H1 (cell line): ENCODE data around the gene ZNF408. TPM values are rescaled to one million over a fixed set of nuclear protein-coding genes. Genes with fewer than 3 reads are reported as not detected.

Experiments used
- CTCF ChIA-PET: fragments of 300-600 bp; sonication (Branson Sonifier 250); formaldehyde crosslinking; loops from one replicate; lab custom pipeline; 2021; ENCODE audit not compliant: partially characterized antibody; lab: Charles Lee
- POLR2A ChIA-PET: fragments of 300-600 bp; sonication (Branson Sonifier 250); formaldehyde crosslinking; loops from one replicate; lab custom pipeline; 2021; ENCODE audit warnings: inconsistent platforms; ENCODE audit not compliant: partially characterized antibody; lab: Charles Lee
- DNase-seq, 2 experiments: peaks; one replicate each; pipeline versions ENCODE4 v3.0.0 to v3.0.0-alpha.2; 2010 to 2022; ENCODE audit warnings: low spot score in 2 of 2, low read depth in 1 of 2, mixed read lengths in 1 of 2
- FAIRE-seq: peaks from 2 replicates; lab custom pipeline; 2011; peaks lifted over from hg19 to GRCh38; lab: Jason Lieb, UNC
- H2AFZ ChIP-seq: 2 replicates; pipeline ENCODE4 v1.8.1; 2012; ENCODE audit warnings: low read length, inconsistent platforms
- H2AK5ac ChIP-seq: 2 replicates; pipeline ENCODE4 v1.6.1; 2013; ENCODE audit warnings: low read depth, low read length
- H2BK120ac ChIP-seq: replicated peaks from 2 replicates; pipeline ENCODE3; 2013; ENCODE audit warnings: low read depth, low read length, inconsistent platforms
- H2BK12ac ChIP-seq: 2 replicates; pipeline ENCODE4 v1.6.1; 2013; ENCODE audit warnings: low read depth, low read length
- H2BK15ac ChIP-seq: 2 replicates; pipeline ENCODE4 v1.6.1; 2013; ENCODE audit warnings: low read length
- H2BK20ac ChIP-seq: 2 replicates; pipeline ENCODE4 v1.6.1; 2013; ENCODE audit warnings: low read length
- H2BK5ac ChIP-seq: 2 replicates; pipeline ENCODE4 v1.6.1; 2013; ENCODE audit warnings: low read depth, low read length
- H3K14ac ChIP-seq: 2 replicates; pipeline ENCODE4 v1.6.1; 2013; ENCODE audit warnings: inconsistent platforms; ENCODE audit not compliant: insufficient read length
- H3K18ac ChIP-seq: 2 replicates; pipeline ENCODE4 v1.6.1; 2013; ENCODE audit warnings: low read length; ENCODE audit errors: extremely low read depth
- H3K23ac ChIP-seq: 2 replicates; pipeline ENCODE4 v1.6.1; 2013; ENCODE audit warnings: inconsistent platforms; ENCODE audit not compliant: insufficient read length
- H3K23me2 ChIP-seq: 2 replicates; pipeline ENCODE4 v1.6.1; 2013; ENCODE audit warnings: low read depth, low read length
- H3K27ac ChIP-seq: 2 replicates; pipeline ENCODE4 v1.6.1; 2011; ENCODE audit warnings: low read depth, low read length, inconsistent platforms
- H3K27me3 ChIP-seq, 4 experiments: replicated peaks in 1 of 4; 1 replicate in 1 of 4; 2 replicates in 3 of 4; pipeline versions ENCODE4 v1.6.1 to v1.8.1; 2011 to 2013; ENCODE audit warnings: low read length in 3 of 4, mild to moderate bottlenecking in 3 of 4, inconsistent platforms in 2 of 4, mixed read lengths in 2 of 4, moderate library complexity in 1 of 4; ENCODE audit not compliant: control insufficient read depth in 3 of 4, insufficient read depth in 3 of 4; ENCODE audit errors: extremely low read depth in 1 of 4
- H3K36me3 ChIP-seq, 4 experiments: 2 replicates each; pipeline versions ENCODE4 v1.6.1 to v1.8.1; 2011 to 2013; ENCODE audit warnings: mild to moderate bottlenecking in 4 of 4, low read length in 3 of 4, moderate library complexity in 2 of 4, control low read depth in 1 of 4, inconsistent platforms in 1 of 4; ENCODE audit not compliant: insufficient read depth in 4 of 4, control insufficient read depth in 2 of 4
- H3K4ac ChIP-seq: replicated peaks from 2 replicates; pipeline ENCODE3; 2013; ENCODE audit warnings: low read length, low read depth, mixed read lengths, inconsistent platforms; ENCODE audit not compliant: insufficient read length
- H3K4me1 ChIP-seq, 4 experiments: replicated peaks in 1 of 4; 1 replicate in 1 of 4; 2 replicates in 3 of 4; pipeline versions ENCODE4 v1.6.1 to v1.8.1; 2011 to 2013; ENCODE audit warnings: low read length in 3 of 4, inconsistent platforms in 2 of 4, mixed read lengths in 1 of 4; ENCODE audit not compliant: insufficient read depth in 4 of 4, control insufficient read depth in 3 of 4
- H3K4me2 ChIP-seq, 2 experiments: 2 replicates each; pipeline versions ENCODE4 v1.6.1 to v1.8.1; 2011 to 2013; ENCODE audit warnings: low read depth in 2 of 2, low read length in 2 of 2, control low read depth in 1 of 2, inconsistent platforms in 1 of 2, mild to moderate bottlenecking in 1 of 2; ENCODE audit not compliant: insufficient read depth in 1 of 2
- H3K4me3 ChIP-seq, 4 experiments: fragments of 200-600, 300-600 bp in 1 of 4; sonication (generic), shearing (Covaris generic), sonication (Bioruptor Twin) in 1 of 4; 2 replicates each; pipeline versions ENCODE4 v1.5.1 to v1.8.1; 2011 to 2016; ENCODE audit warnings: low read length in 4 of 4, low read depth in 3 of 4, control low read depth in 2 of 4, inconsistent platforms in 2 of 4, mild to moderate bottlenecking in 2 of 4, mixed read lengths in 1 of 4, moderate library complexity in 1 of 4; ENCODE audit not compliant: insufficient read depth in 2 of 4; ENCODE audit errors: extremely low read depth in 1 of 4
- H3K56ac ChIP-seq: replicated peaks from 2 replicates; pipeline ENCODE3; 2013; ENCODE audit warnings: low read depth, mild to moderate bottlenecking, mixed read lengths, low read length, inconsistent platforms; ENCODE audit not compliant: insufficient read length
- H3K79me1 ChIP-seq: 2 replicates; pipeline ENCODE4 v1.6.1; 2013; ENCODE audit warnings: low read depth, low read length, control low read depth
- H3K79me2 ChIP-seq, 2 experiments: 2 replicates each; pipeline versions ENCODE4 v1.6.1 to v1.8.1; 2012 to 2013; ENCODE audit warnings: low read length in 2 of 2, mild to moderate bottlenecking in 2 of 2, inconsistent platforms in 1 of 2; ENCODE audit not compliant: insufficient read depth in 2 of 2, control insufficient read depth in 1 of 2
- H3K9ac ChIP-seq, 4 experiments: replicated peaks in 1 of 4; 1 replicate in 1 of 4; 2 replicates in 3 of 4; pipeline versions ENCODE4 v1.6.1 to v1.8.1; 2011 to 2013; ENCODE audit warnings: low read depth in 3 of 4, low read length in 3 of 4, control low read depth in 2 of 4, mild to moderate bottlenecking in 2 of 4, moderate library complexity in 2 of 4, inconsistent platforms in 1 of 4; ENCODE audit errors: extremely low read depth in 1 of 4
- H3K9me3 ChIP-seq, 2 experiments: 2 replicates each; pipeline versions ENCODE4 v1.6.1 to v1.8.1; 2012 to 2013; ENCODE audit warnings: mild to moderate bottlenecking in 2 of 2, moderate library complexity in 2 of 2, control low read depth in 1 of 2, inconsistent platforms in 1 of 2, low read depth in 1 of 2, low read length in 1 of 2, mixed read lengths in 1 of 2; ENCODE audit not compliant: insufficient read depth in 2 of 2
- H4K20me1 ChIP-seq, 2 experiments: replicated peaks in 1 of 2; 2 replicates each; pipeline versions ENCODE3 to v1.8.1; 2011 to 2013; ENCODE audit warnings: inconsistent platforms in 2 of 2, low read length in 2 of 2, mild to moderate bottlenecking in 1 of 2; ENCODE audit not compliant: insufficient read depth in 2 of 2, control insufficient read depth in 1 of 2
- H4K5ac ChIP-seq: 2 replicates; pipeline ENCODE4 v1.6.1; 2013; ENCODE audit warnings: low read length, low read depth, mixed read lengths, inconsistent platforms; ENCODE audit not compliant: insufficient read length
- H4K8ac ChIP-seq: 2 replicates; pipeline ENCODE4 v1.8.0; 2013; ENCODE audit warnings: mild to moderate bottlenecking, moderate library complexity, low read length, inconsistent platforms; ENCODE audit not compliant: insufficient read depth; ENCODE audit errors: extremely low read depth
- H4K91ac ChIP-seq: replicated peaks from 2 replicates; pipeline ENCODE3; 2013; ENCODE audit warnings: low read length, mixed read lengths, inconsistent platforms; ENCODE audit not compliant: insufficient read length
- KDM4A ChIP-seq: IDR thresholded peaks from one replicate; pipeline ENCODE4 v1.7.1; 2012; ENCODE audit warnings: low read depth, mild to moderate bottlenecking, moderate library complexity, low read length, inconsistent platforms; ENCODE audit not compliant: severe bottlenecking
- RNF2 ChIP-seq: fragments of 200-900, 300-1000 bp; sonication (generic); IDR thresholded peaks from 2 replicates; pipeline ENCODE4 v1.7.1; 2016; ENCODE audit warnings: borderline replicate concordance, low read depth, mild to moderate bottlenecking, antibody characterized with exemption, low read length; ENCODE audit not compliant: poor library complexity, severe bottlenecking; ENCODE audit errors: missing control alignments
- SIRT6 ChIP-seq: IDR thresholded peaks from one replicate; pipeline ENCODE4 v1.7.1; 2012; ENCODE audit warnings: low read length, inconsistent platforms
- SIX5 ChIP-seq: IDR thresholded peaks from 2 replicates; pipeline ENCODE4 v1.6.1; 2011; ENCODE audit warnings: mild to moderate bottlenecking, low read depth, low read length
- TAF7 ChIP-seq: optimal IDR thresholded peaks from 2 replicates; pipeline ENCODE3; 2011; ENCODE audit warnings: low read depth, mild to moderate bottlenecking, inconsistent platforms, low read length, moderate library complexity, borderline replicate concordance
- TBP ChIP-seq: IDR thresholded peaks from 2 replicates; pipeline ENCODE4 v1.6.1; 2011; ENCODE audit warnings: low read depth, low read length, improper control_type of control experiment
- ZNF274 ChIP-seq: IDR thresholded peaks from 2 replicates; pipeline ENCODE4 v1.7.0; 2012; ENCODE audit warnings: low read length, borderline replicate concordance; ENCODE audit errors: extremely low read depth
- WGBS, 2 experiments: shearing (Covaris generic) in 1 of 2; methylation state at CpG; one replicate each; pipeline versions ENCODE4 v1.1.6 to v1.1.7; 2013 to 2015; ENCODE audit warnings: low lambda C conversion rate in 2 of 2, mixed read lengths in 2 of 2, inconsistent platforms in 1 of 2, low coverage in 1 of 2, missing lambda C conversion rate in 1 of 2; ENCODE audit not compliant: insufficient replicate concordance in 2 of 2, insufficient coverage in 1 of 2, insufficient read length in 1 of 2; ENCODE audit errors: extremely low coverage in 1 of 2, missing lambda C conversion rate in 1 of 2; 5-methylcytosine and 5-hydroxymethylcytosine counted together
- long read RNA-seq, 2 experiments: library from RNA in 1 of 2; library from capped mRNA in 1 of 2; stranded (forward); transcript quantifications; one replicate each; pipeline ENCODE4 v2.0.0, GENCODE V29; 2021; ENCODE audit warnings: inconsistent platforms in 1 of 2
- polyA minus RNA-seq, 3 experiments: library from RNA; depleted of rRNA, polyadenylated mRNA; stranded (reverse); fragments of >200 nt; gene quantifications; 1 replicate in 2 of 3; 2 replicates in 1 of 3; pipeline ENCODE4 v1.2.3, GENCODE V29; 2011
- polyA plus RNA-seq, 7 experiments: library from polyadenylated mRNA; depleted of rRNA in 3 of 7; stranded (reverse) in 5 of 7; unstranded in 2 of 7; fragments of >200 nt in 5 of 7; fragments of 200-250 nt in 2 of 7; gene quantifications; 1 replicate in 5 of 7; 2 replicates in 1 of 7; 4 replicates in 1 of 7; pipeline versions ENCODE4 v1.2.1 to v1.2.3, GENCODE V29; 2011 to 2013; ENCODE audit warnings: missing spikeins in 2 of 7, mixed read lengths in 2 of 7
- total RNA-seq: library from RNA; stranded (reverse); fragmentation: NEBNext Ultra II Directional; extraction: Animal tissue kit (Norgen Biotek cat#: 25700); gene quantifications from 2 replicates; pipeline ENCODE4 v1.2.1, GENCODE V29; 2021

Gene ZNF408
- total RNA-seq (10.7 and 11.0 TPM in 2 replicates), polyA plus RNA-seq (2011; rRNA removed) (11.0 and 16.9 TPM in 2 replicates), polyA minus RNA-seq (2011; rRNA and poly(A)+ RNA removed) (6.8 and 9.3 TPM in 2 replicates)
- 10.9 TPM for polyA plus RNA-seq (2011; cell fraction: cytosol; rRNA removed)
- 15.5 TPM for polyA plus RNA-seq (2011; cell fraction: nucleus; rRNA removed)
- 6.9 to 10.3 TPM (median 9.8 TPM) in 4 replicates for polyA plus RNA-seq (2012, experiment 1 of 2)
- 10.6 TPM for polyA plus RNA-seq (2012, experiment 2 of 2)
- 6.4 TPM for polyA plus RNA-seq (2013, experiment 1 of 2)
- polyA plus RNA-seq (2013, experiment 2 of 2), result 5.3 TPM
- polyA minus RNA-seq (2011; cell fraction: cytosol; rRNA and poly(A)+ RNA removed), result 12.5 TPM
- polyA minus RNA-seq (2011; cell fraction: nucleus; rRNA and poly(A)+ RNA removed), result 14.9 TPM
- long read RNA-seq, experiment 1, partial matches to known transcripts, result 3 of 9 reads
- long read RNA-seq, experiment 1, other reads (novel, unspliced or antisense), result 2 of 9 reads
- long read RNA-seq, experiment 2, partial matches to known transcripts, result 0 of 4 reads
- long read RNA-seq, experiment 2, other reads (novel, unspliced or antisense), result 1 of 4 reads

GRCh38 chr11:46700241-46701077 is at the start of gene ZNF408, which contains the start of gene ARHGAP1:
ZNF408 (plus strand) TSS chr11:46701031; CDS start chr11:46701048, 17 bp downstream.
ARHGAP1 (minus strand) TSS chr11:46700619; CDS start chr11:46696107, 4,512 bp downstream.
- H4K5ac ChIP-seq, result peak within 1 kb of the TSS; percentile 79
- DNase-seq (peak; percentile 96 to 97), FAIRE-seq (peak; percentile 69)
- WGBS, 2 experiments, result 1% methylated on average over 42 of the region's 44 CpGs; no CpG with 5 or more reads in 1 of the 2 experiments
- H3K56ac ChIP-seq, result peak within 1 kb of the TSS; percentile 50
- peak within 1 kb of the TSS; percentile 99; the same call in 1 of the 2 replicates for H4K8ac ChIP-seq
- ChIA-PET CTCF (interaction anchor here (0.7 to 1.5 kb wide), 4 partner anchors 30 to 309 kb away, joined by 3 to 4 read pairs (median 3); partner anchors contain the start of gene CHRM4), POLR2A (interaction anchor here (0.7 to 5.2 kb wide), 18 partner anchors 11 to 1148 kb away, joined by 3 to 18 read pairs (median 3); partner anchors contain the start of genes CSTPP1, F2 and NUP160)
- peak within 1 kb of the TSS; percentile 28; the same call in 1 of the 2 replicates for H2BK20ac ChIP-seq
- H3K79me2 ChIP-seq, result peaks cover 3 to 16% of the 10 kb centered on the region in 2 experiments; a peak in 2 of 4 replicates
- H3K4ac ChIP-seq, result no peak within 1 kb of the TSS
- no peak within 1 kb of the TSS for H2BK15ac ChIP-seq
- H3K23ac ChIP-seq, result no peak within 1 kb of the TSS
- H3K4me1 ChIP-seq, result no peaks in the 10 kb centered on the region; a peak in 4 of 7 replicates
- no peaks in the 10 kb centered on the region for H3K79me1 ChIP-seq
- H3K4me3 ChIP-seq, result peak within 1 kb of the TSS; percentile 59 to 100 (median 96)
- H2BK120ac ChIP-seq, result peak within 1 kb of the TSS; percentile 34
- peaks cover 16 to 33% (median 29%) of the 10 kb centered on the region in 4 experiments for H3K36me3 ChIP-seq
- H2BK5ac ChIP-seq, result peak within 1 kb of the TSS; percentile 98
- H3K27ac ChIP-seq, result peak within 1 kb of the TSS; percentile 98
- H4K91ac ChIP-seq, result peak within 1 kb of the TSS; percentile 88
- H3K14ac ChIP-seq, result no peak within 1 kb of the TSS
- peaks cover 0 to 5% of the 10 kb centered on the region in 2 experiments for H4K20me1 ChIP-seq
- H2BK12ac ChIP-seq, result peak within 1 kb of the TSS; percentile 82; the same call in 1 of the 2 replicates
- H2AK5ac ChIP-seq, result no peak within 1 kb of the TSS
- peak within 1 kb of the TSS; percentile 92 for H3K18ac ChIP-seq
- H3K23me2 ChIP-seq, result peaks cover 9% of the 10 kb centered on the region; the same call in 1 of the 2 replicates
- H3K9ac ChIP-seq, result peak within 1 kb of the TSS; percentile 77 to 99 (median 95)
- H3K27me3 ChIP-seq, result no peaks in the 10 kb centered on the region
- peak within 1 kb of the TSS; percentile 51 to 89 for H3K4me2 ChIP-seq
- H2AFZ ChIP-seq, result peak within 1 kb of the TSS; percentile 100
- no peaks in the 10 kb centered on the region for H3K9me3 ChIP-seq
- no peak for TF ChIP-seq ZNF274
- TF ChIP-seq TBP, result peak; percentile 65
- no peak for TF ChIP-seq SIRT6
- no peak for TF ChIP-seq RNF2
- peak; percentile 91 for TF ChIP-seq TAF7
- no peak for TF ChIP-seq SIX5
- peak; percentile 97 for TF ChIP-seq KDM4A
